ENCODE results near the gene NT5C1A.

NT5C1A gene

GRCh38 chr1:39717809-39718208, 45.9 kb upstream of the NT5C1A start:
- Histone ChIP-seq H3K27ac (ENCODE audit: low read depth, low read length, poor library complexity, severe bottlenecking) (no peak overlapping the region), H4K20me1 (ENCODE audit: insufficient read depth, low read length) (no peaks in the 10 kb centered on the region), H3K79me2 (ENCODE audit: insufficient read depth, low read length) (no peaks in the 10 kb centered on the region), H2AFZ (ENCODE audit: low read length) (no peak overlapping the region), H3K9me2 (ENCODE audit: low read depth, low read length) (no peaks in the 10 kb centered on the region), H3K4me1 (ENCODE audit: insufficient read depth, low read length, severe bottlenecking) (peaks cover 3% of the 10 kb centered on the region), H3K4me3 (ENCODE audit: low read depth, low read length, poor library complexity, severe bottlenecking) (no peak overlapping the region), H3K9ac (ENCODE audit: low read length) (no peak overlapping the region), H3F3A (ENCODE audit: insufficient read depth, low read length) (no peaks in the 10 kb centered on the region), H3K4me2 (ENCODE audit: low read length) (no peak overlapping the region), H3K27me3 (ENCODE audit: insufficient read depth, low read length) (no peaks in the 10 kb centered on the region; the same call in 1 of the 2 replicates), H3K9me3 (ENCODE audit: low read length) (no peaks in the 10 kb centered on the region), H3K36me3 (ENCODE audit: insufficient read depth, low read length) (no peaks in the 10 kb centered on the region)
- TF ChIP-seq CTCF (IDR thresholded peaks at IDR 0.05; ENCODE audit: low read length), result peak; percentile 18; the same call in 1 of the 2 replicates
- no peak for TF ChIP-seq EZH2 (IDR thresholded peaks at IDR 0.05; ENCODE audit: borderline replicate concordance, low read length)

GRCh38 chr1:39713557-39713956, 41.6 kb upstream of the NT5C1A start:
- Histone ChIP-seq H3F3A (ENCODE audit: insufficient read depth, low read length) (no peaks in the 10 kb centered on the region), H3K4me2 (ENCODE audit: low read length) (no peak overlapping the region), H3K9me3 (ENCODE audit: low read length) (no peaks in the 10 kb centered on the region), H3K4me1 (ENCODE audit: insufficient read depth, low read length, severe bottlenecking) (no peaks in the 10 kb centered on the region), H4K20me1 (ENCODE audit: insufficient read depth, low read length) (no peaks in the 10 kb centered on the region), H3K27ac (ENCODE audit: low read depth, low read length, poor library complexity, severe bottlenecking) (no peak overlapping the region), H3K79me2 (ENCODE audit: insufficient read depth, low read length) (no peaks in the 10 kb centered on the region), H3K4me3 (ENCODE audit: low read depth, low read length, poor library complexity, severe bottlenecking) (no peak overlapping the region), H3K36me3 (ENCODE audit: insufficient read depth, low read length) (no peaks in the 10 kb centered on the region), H3K9ac (ENCODE audit: low read length) (no peak overlapping the region), H3K9me2 (ENCODE audit: low read depth, low read length) (no peaks in the 10 kb centered on the region), H3K27me3 (ENCODE audit: insufficient read depth, low read length) (no peaks in the 10 kb centered on the region), H2AFZ (ENCODE audit: low read length) (no peak overlapping the region)
- TF ChIP-seq CTCF (IDR thresholded peaks at IDR 0.05; ENCODE audit: low read length), result no peak
- TF ChIP-seq EZH2 (IDR thresholded peaks at IDR 0.05; ENCODE audit: borderline replicate concordance, low read length), result no peak

- Histone ChIP-seq H2AFZ (ENCODE audit: low read length) (no peak overlapping the region), H3K9me3 (ENCODE audit: low read length) (no peaks in the 10 kb centered on the region), H3K27ac (ENCODE audit: low read depth, low read length, poor library complexity, severe bottlenecking) (no peak overlapping the region), H4K20me1 (ENCODE audit: insufficient read depth, low read length) (no peaks in the 10 kb centered on the region), H3K4me3 (ENCODE audit: low read depth, low read length, poor library complexity, severe bottlenecking) (no peak overlapping the region), H3F3A (ENCODE audit: insufficient read depth, low read length) (no peaks in the 10 kb centered on the region), H3K4me2 (ENCODE audit: low read length) (no peak overlapping the region), H3K79me2 (ENCODE audit: insufficient read depth, low read length) (no peaks in the 10 kb centered on the region), H3K4me1 (ENCODE audit: insufficient read depth, low read length, severe bottlenecking) (no peaks in the 10 kb centered on the region), H3K27me3 (ENCODE audit: insufficient read depth, low read length) (no peaks in the 10 kb centered on the region), H3K9me2 (ENCODE audit: low read depth, low read length) (no peaks in the 10 kb centered on the region), H3K9ac (ENCODE audit: low read length) (no peak overlapping the region), H3K36me3 (ENCODE audit: insufficient read depth, low read length) (no peaks in the 10 kb centered on the region)
- no peak for TF ChIP-seq EZH2 (IDR thresholded peaks at IDR 0.05; ENCODE audit: borderline replicate concordance, low read length)
- no peak for TF ChIP-seq CTCF (IDR thresholded peaks at IDR 0.05; ENCODE audit: low read length)
Measured at GRCh38 chr1:39711966-39712340, 40.0 kb upstream of the NT5C1A start.
